GM15510 (cell line): ENCODE results near the gene PCDHGB3.

ENCODE experiments used
- POLR2A ChIP-seq: IDR thresholded peaks from 3 replicates; pipeline ENCODE4 v1.6.1; 2011; ENCODE audit warnings: borderline replicate concordance; ENCODE audit not compliant: insufficient read length; ENCODE audit errors: extremely low read depth

The PCDHGB3 gene

DNA sequence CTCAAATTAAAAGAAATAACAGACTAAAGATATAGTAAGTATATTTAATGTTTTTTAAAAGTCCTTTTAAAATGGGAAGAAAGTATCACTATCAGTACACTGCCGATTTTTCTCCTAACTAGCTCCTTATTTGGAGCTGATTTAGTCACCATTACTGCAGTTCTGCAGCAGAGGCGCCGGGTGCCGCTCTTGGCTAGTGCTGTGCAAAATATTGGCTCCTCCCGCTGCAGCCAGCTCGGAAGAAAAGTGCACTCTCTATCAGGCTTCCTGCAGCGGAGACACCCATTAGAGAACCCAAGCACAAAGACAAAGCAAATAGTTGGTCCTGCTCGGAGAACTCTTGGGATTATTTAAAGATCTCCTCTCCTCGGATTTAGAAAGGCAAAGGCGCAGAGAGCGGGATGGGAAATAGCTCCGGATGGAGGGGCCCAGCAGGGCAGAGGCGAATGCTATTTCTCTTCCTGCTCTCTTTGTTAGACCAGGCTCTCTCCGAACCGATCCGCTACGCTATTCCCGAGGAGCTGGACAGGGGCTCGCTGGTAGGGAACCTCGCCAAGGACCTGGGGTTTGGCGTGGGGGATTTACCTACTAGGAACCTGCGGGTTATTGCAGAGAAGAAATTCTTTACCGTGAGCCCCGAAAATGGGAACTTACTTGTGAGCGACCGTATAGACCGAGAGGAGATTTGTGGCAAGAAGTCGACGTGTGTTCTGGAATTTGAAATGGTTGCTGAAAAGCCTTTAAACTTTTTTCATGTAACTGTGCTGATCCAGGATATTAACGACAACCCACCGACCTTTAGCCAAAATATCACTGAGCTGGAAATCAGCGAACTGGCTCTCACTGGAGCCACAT, at the start of gene PCDHGB3:
Gene PCDHGB3, plus strand, starts transcription at position 249 of the 855 bp plus-strand sequence. Its CDS starts 153 bp downstream, at position 402.
- TF ChIP-seq POLR2A: no peak

DNA sequence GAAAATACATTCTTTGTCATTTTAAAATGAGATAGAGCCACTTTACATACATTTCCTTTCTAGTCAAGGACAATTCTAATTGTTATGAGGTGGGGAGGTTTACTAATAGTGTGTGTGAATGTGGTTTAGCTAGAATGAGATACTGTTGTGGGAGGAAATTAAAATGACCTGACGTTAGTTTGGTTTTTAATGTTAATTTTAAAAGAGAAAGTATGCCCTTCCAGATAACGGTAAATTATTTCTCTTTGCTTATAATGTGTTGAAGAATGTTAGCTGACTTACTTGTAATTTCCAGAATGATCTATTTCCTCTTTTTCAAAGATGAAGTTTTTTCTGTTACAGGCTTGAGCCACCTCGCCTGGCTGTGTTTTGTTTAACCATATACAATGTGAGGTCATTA, 47.8 kb upstream of the PCDHGB3 start:
- no peak for TF ChIP-seq POLR2A

DNA sequence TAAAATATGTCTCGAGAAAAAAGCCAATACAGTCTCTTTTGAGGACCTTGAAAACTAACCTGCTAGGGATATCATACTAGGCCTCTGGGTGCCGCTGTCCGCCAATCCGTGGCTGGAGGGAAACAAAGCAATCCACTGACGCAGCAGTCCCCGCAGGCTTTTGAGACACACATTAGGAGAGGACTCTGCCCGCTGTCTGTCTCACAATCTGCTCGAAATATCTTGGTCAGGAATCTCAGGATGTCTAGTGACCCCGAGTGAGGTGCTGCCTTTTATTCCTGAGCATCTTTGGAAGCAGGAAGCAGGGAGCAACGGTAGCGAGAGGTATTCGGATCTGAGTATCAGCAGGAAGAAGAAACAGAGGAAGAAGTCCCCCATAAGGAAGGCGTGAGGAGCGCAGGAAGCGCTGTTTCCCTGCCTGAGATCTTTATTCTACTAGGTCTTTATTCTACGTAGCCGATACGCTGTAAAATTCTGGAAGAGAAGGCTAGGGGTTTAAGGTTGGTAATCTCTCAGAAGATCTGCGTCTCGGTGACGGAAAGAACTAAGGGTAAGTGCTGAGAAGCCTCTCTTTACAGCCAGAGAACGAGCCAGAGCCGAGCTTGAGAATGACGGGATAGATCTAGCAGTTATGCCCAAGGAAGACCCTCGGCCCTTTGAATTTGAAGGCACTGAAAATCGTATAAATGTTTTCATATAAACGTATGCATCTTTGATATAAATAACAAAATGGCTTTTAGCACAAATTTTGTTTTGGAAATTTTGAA, 43.8 kb upstream of the PCDHGB3 start:
- no peak for TF ChIP-seq POLR2A

DNA sequence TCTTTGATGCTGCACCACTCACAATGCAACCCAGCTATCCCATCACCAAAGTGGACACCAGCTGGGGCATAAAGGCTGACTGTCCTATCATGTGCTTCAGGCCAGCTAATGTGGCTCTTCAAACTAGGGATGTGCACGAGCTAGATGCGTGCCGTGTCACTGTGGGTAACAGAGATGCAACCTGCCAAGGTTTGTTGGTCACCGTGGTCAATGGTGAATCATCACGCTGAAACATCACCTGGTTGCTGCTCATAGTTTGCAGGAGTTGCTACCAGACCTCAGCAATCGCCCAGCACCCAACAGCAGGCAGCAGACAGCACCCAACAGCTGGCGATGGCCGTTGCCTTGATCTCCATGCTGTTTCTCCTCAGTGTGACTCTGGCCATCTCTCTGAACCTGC, 41.8 kb upstream of the PCDHGB3 start:
- TF ChIP-seq POLR2A: no peak

DNA sequence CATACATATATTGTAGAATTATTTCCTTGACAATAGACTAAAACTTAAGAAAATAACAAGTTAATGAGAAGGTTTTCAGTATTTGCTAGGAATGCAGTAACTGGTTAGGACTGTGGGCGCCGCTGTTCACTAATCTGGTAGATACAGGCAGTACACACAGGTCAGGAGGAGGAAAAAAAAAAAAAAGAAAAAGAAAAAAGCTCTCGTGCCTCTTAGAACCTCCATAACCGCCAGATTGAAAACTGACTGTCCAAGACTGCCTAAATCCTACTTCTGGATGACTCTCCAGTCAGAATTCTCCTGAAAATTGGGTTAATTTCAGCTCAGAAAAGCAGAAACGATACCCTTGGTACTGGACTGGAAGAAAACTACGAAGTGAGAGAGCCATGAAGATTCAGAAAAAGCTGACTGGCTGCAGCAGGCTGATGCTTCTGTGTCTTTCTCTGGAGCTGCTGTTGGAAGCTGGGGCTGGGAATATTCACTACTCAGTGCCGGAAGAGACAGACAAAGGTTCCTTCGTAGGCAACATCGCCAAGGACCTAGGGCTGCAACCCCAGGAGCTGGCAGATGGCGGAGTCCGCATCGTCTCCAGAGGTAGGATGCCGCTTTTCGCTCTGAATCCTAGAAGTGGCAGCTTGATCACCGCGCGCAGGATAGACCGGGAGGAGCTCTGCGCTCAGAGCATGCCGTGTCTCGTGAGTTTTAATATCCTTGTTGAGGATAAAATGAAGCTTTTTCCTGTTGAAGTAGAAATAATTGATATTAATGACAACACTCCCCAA, 39.6 kb upstream of the PCDHGB3 start, which contains the start of gene PCDHGA1:
Gene PCDHGA1, plus strand, starts transcription at position 216 of the 782 bp plus-strand sequence.
- TF ChIP-seq POLR2A: no peak

DNA sequence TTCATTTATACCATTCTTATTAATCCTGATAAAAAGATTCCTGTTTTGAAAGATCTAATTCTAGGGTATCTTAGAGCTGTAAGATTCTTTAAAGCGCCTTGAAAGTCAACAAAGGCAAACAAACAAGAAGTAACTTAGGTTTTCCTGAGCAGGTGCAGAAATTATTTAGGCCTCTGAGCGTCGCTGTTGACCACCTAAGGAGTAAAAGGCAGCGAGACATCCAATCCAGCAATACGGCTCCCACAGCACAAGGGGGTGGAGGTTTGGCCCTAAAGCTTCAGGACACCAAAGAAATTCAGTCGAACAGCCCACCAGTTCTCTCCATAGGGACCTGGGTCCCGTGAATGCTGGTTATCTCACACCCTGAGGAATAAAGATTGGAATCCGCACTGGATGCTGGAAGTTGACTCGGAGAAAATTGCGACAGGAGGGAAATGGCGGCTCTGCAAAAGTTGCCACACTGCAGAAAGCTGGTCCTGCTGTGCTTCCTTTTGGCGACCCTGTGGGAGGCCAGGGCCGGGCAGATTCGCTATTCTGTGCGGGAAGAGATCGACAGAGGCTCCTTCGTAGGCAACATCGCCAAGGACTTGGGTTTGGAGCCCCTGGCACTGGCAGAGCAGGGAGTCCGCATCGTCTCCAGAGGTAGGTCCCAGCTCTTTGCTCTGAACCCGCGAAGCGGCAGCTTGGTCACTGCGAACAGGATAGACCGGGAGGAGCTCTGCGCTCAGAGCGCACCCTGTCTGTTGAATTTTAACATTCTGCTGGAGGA, 31.3 kb upstream of the PCDHGB3 start, which contains the start of gene PCDHGA2:
Gene PCDHGA2, plus strand, starts transcription at position 223 of the 769 bp plus-strand sequence.
- TF ChIP-seq POLR2A: no peak

DNA sequence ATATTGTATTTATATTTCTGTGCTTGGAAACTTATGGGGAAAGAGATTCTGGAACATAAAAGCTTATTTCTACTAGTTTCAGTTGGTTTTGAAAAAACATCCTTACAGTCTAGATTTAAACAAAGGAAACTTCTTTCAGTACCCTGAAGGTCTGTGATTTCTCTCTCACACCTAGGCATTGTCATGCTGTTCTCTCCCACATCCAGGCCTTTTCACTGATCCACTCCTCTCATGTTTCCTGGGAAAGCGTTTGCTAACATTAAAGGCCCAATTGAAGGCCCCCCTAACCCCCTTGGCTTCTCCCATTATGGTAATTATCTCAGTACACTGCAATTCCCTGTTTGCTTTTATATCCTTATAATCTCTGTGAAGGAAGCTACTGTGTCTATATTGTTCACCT, 27.3 kb upstream of the PCDHGB3 start:
- no peak for TF ChIP-seq POLR2A

DNA sequence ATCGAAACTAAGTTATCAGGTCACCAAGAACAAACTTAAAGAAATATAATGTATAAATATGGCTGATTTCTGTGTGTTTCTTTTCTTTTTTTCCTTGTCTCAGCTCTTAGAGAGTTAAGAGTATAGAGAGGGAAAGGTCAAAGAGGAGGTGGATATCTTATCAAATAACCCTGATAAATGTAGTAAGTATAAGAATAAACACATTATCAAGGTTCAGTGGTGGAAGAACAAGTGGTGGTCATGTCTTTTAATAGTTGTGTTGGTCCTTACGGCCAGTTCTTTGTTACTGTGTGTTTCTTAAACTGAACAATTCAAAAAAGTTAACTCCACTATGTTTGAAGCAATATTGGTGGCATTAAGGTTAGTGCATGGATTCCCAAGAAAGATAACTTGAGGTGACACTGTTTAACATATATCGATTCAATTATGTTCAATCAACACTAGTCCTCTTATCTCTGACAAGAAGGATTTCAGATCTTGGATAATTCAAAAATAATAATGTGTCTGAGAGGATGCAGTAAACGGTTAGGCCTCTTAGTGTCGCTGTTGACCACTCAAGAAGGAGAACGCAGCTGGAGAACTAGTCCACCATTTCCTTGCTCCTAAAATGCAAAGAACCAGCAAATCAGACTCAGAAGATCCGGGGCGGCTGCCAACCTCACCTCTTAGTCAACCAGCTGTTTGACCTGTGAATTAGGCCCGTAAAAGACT, 26.6 kb upstream of the PCDHGB3 start, which contains the start of gene PCDHGA3:
Gene PCDHGA3, plus strand, starts transcription at position 588 of the 711 bp plus-strand sequence. CDS start 205 bp downstream, outside the sequence.
- no peak for TF ChIP-seq POLR2A

DNA sequence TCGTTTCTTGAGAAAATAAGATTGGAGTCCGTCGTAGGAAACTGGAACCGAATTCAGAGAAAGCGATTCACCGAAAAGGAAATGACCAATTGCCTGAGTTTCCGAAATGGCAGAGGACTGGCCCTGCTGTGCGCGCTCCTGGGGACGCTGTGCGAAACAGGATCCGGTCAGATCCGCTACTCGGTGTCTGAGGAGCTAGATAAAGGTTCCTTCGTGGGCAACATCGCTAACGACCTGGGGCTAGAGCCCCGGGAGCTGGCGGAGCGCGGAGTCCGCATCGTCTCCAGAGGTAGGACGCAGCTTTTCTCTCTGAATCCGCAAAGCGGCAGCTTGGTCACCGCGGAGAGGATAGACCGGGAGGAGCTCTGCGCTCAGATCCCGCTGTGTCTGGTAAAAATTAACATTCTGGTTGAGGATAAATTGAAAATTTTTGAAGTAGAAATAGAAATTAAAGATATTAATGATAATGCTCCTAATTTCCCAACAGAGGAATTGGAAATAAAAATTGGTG, 26.0 kb upstream of the PCDHGB3 start:
- TF ChIP-seq POLR2A: no peak

DNA sequence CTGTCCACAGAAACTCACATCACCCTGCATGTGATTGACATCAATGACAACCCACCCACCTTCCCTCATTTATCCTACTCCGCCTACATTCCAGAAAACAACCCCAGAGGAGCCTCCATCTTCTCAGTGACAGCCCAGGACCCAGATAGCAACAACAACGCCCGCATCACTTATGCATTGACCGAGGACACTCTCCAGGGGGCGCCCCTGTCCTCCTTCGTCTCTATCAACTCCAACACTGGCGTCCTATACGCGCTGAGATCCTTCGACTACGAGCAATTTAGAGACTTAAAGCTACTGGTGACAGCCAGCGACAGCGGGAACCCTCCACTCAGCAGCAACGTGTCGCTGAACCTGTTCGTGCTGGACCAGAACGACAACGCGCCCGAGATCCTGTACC, 24.7 kb upstream of the PCDHGB3 start:
- TF ChIP-seq POLR2A: no peak

DNA sequence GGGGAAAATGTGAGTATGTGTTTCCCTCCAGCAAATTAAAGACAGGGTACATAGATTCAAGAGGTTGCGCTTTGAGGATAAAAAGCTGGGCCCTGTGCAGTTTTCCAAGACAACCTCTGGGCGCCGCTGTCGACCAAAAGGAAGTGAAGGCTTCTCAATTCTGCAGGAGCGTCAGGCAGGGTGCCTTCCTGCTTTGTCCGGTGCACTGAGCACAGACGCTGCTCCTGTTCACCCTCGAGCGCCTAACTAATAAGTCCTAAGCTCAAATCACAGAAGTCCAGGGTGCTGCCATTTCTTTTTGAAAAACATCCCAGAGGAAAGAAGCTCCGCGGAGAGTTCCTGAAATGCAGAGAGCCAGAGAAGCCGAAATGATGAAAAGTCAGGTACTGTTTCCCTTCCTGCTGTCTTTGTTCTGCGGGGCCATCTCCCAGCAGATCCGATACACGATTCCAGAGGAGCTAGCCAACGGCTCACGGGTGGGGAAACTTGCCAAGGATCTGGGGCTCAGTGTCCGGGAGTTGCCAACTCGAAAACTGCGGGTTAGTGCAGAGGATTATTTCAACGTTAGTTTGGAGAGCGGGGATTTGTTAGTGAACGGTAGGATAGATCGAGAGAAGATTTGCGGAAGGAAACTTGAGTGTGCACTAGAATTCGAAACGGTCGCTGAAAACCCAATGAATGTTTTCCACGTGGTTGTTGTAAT, 20.0 kb upstream of the PCDHGB3 start, which contains the start of gene PCDHGB1:
Gene PCDHGB1, plus strand, starts transcription at position 183 of the 703 bp plus-strand sequence. Its CDS starts 162 bp downstream, at position 345.
- no peak for TF ChIP-seq POLR2A

DNA sequence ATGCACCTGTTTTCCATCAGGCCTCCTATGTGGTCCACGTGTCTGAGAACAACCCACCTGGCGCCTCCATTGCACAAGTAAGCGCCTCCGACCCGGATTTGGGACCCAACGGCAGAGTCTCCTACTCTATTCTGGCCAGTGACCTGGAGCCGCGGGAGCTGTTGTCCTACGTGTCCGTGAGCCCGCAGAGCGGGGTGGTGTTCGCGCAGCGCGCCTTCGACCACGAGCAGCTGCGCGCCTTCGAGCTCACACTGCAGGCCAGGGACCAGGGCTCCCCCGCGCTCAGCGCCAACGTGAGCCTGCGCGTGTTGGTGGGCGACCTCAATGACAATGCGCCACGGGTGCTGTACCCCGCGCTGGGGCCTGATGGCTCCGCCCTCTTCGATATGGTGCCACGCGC, 18.5 kb upstream of the PCDHGB3 start:
- TF ChIP-seq POLR2A: no peak
